NCI-H82 treated with DMSO at 0.1 percent for 48 hours (cell line): ENCODE results near the gene NUBP2.

Experiments used
- DNase-seq: peaks from one replicate; lab custom pipeline; 2025; ENCODE audit not compliant: unreplicated experiment; lab: John Stamatoyannopoulos, UW

The NUBP2 gene

GRCh38 chr16:1781758-1782407, 877 bp upstream of the NUBP2 start:
- no peak for DNase-seq

- DNase-seq, result no peak
Observed at GRCh38 chr16:1784977-1785845, 2.5 kb downstream of the NUBP2 start.

- no peak for DNase-seq
Observed at GRCh38 chr16:1785846-1786170, 3.0 kb downstream of the NUBP2 start.

- no peak for DNase-seq
Observed at GRCh38 chr16:1786242-1787055, 3.7 kb downstream of the NUBP2 start.

- no peak for DNase-seq
Observed at GRCh38 chr16:1787056-1787321, 4.2 kb downstream of the NUBP2 start.

GRCh38 chr16:1787322-1788094, 4.7 kb downstream of the NUBP2 start:
- no peak for DNase-seq

- no peak for DNase-seq
Observed at GRCh38 chr16:1788095-1788707, 5.4 kb downstream of the NUBP2 start.

- DNase-seq, result no peak
Observed at GRCh38 chr16:1788708-1789100, 5.9 kb downstream of the NUBP2 start.

GRCh38 chr16:1789643-1790045, 6.9 kb downstream of the NUBP2 start:
- DNase-seq, result no peak

GRCh38 chr16:1790261-1790610, 7.5 kb downstream of the NUBP2 start:
- no peak for DNase-seq

GRCh38 chr16:1790611-1791255, 8.0 kb downstream of the NUBP2 start:
- no peak for DNase-seq

GRCh38 chr16:1791256-1791942, 8.6 kb downstream of the NUBP2 start:
- DNase-seq, result no peak

- no peak for DNase-seq
Observed at GRCh38 chr16:1791943-1792812, 9.4 kb downstream of the NUBP2 start.

GRCh38 chr16:1792836-1793577, 10.2 kb downstream of the NUBP2 start:
- no peak for DNase-seq

- DNase-seq, result no peak
Observed at GRCh38 chr16:1793578-1794220, 10.9 kb downstream of the NUBP2 start, which contains the start of gene IGFALS. Gene IGFALS (minus strand): TSS chr16:1793705. CDS start chr16:1793652, 53 bp downstream.

GRCh38 chr16:1794221-1794871, 11.6 kb downstream of the NUBP2 start:
- no peak for DNase-seq
